ENCODE data around the gene SSR1.
A peak's percentile ranks its signal among the peaks of the same experiment; 100 is the strongest.

SSR1 gene

DNA sequence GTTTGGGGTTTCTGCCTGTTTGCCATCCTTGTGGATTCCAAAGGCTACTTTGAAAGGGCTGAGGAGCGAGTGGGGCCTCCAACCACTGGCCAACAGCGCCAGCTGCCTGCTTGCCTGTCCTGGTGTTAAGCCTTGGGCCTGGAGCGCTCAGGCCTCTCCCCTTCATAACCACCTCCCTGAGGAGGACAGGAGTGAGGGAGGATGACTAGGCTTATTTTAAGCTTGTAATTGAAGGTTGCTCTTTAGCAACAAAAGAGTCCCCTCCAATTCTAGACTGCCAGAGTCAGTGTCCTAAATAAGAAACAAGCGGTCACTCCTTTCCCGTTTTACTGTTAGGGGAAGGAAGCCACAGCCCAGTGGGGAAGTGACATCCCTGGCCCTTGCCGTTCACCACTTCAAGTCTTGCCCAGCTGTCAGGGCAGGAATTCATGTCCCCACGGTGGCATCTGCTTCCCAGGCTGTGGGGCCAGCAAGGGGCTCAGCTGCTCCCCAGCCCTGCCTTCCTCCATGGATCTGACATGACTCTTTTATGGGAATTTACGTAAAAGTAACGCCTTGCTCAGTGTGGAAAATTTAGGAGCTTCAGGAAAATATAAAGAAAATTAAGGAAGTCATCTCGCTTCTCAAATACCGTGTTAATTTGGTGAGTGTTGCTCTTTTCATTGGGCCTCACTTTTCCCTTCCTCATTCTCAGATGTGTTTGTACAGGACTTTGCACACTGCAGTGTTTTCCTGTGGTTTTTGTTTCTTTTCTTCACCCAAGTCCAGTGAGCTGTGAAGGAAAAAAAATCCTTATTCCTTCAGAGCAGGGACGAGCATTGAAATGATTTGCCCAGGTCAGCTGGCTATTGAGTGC lies 57.8 kb downstream of the SSR1 start:
- DNase-seq, result no peak

DNA sequence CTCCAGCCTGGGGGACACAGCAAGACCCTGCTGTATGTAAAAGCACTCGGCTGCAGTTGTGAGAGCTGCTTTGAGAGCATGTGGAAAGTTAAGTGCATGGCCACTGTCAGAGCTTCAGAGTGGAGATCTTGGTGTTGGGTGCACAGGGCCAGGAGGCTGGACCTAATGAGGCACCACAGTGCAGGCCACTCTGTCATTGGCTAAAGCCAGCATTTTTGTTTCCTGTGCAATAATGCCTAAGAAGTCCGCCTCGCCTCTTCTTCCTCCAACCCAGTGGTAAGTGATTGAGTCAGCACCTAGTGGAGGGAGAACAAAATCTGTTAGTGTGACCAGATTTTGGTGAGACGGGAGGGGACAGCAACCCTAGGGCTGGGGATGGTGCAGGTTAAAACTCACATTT lies 60.6 kb downstream of the SSR1 start:
- DNase-seq, result no peak

DNA sequence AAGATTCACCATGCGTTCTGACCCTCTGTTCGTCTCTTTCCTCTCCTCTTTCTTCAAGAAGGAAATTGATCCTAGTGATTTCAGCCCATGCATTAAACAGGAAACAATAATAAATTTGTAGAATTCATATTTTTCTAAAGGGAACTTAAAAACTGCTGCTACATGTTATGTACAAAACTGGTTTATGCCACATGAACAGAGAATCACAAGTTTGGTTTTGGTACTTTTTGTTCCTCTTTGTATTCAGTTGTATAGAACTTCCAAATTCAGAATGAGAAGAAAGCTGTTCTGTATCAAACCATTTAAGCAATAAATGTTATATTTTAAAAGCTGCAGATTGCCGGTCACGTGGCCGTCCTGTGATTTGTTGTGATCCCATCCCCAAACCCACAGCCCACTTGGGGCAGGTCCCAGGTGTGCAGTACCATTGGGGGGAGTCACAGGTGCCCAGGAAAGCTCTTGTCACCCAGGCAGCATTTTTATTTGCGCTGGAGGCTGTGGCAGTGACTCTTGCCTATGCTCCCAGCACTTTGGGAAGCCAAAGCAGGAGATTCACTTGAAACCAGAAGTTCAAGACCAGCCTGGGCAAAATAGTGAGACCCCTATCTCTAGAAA lies 61.2 kb downstream of the SSR1 start:
- no peak for DNase-seq

DNA sequence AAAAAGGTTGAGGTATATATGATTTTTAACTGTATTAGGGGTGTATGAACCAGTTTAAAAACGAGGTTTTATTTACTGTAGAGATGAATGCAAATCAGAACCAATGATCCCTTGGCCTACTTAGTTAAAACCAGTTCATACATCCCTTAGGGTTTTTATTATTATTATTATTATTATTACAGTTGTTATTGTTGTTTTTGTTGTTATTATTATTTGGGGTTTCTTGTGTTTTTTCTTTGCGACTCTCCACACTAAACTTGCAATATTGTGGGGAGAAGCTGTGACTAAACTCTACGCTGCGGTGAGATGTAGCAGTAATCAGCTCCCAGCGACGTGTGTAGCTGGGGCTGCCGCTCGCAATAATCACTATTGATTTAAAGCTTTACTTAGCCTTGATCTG lies 62.2 kb downstream of the SSR1 start:
- no peak for DNase-seq

- no peak for DNase-seq
Measured at GRCh38 chr6:7249946-7250643, 62.9 kb downstream of the SSR1 start.

DNA sequence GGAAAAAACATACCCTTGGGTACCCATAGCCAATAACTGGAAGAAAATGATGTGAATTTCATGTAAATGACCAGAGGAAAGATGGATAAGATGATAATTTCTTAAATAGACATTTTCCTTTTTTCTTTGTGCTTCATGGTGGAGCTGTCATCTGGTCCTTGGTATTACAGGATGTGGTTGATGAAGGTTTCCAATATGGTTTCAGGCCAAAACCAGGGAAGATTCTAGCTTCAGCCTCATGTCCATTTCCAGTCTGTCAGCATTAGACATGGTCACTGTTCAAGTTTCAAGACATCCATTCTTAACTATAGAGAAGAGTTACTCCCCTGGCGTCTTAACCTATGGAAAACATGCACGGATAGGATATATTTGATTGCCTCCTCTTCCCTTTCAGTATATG lies 63.6 kb downstream of the SSR1 start:
- DNase-seq, result no peak

DNA sequence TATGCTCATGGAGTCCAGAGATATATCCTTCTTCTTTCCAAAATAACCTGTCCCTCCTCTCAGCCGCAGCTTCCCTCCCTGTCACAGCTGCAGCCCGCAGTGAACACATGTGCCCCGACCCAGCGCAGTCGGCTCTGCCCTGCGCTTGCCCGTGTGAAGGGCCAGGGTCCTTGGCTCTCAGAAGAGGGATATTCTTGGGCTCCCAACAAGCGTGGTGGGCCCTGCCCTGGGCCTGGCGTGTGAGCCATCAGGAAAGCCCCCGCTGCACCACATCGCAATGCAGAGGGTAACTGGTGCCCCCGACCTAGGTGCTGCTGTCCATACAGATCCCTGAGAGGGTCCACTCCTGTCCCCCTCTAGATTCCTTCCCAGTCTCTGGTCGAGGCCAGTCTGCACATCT lies 65.2 kb downstream of the SSR1 start:
- DNase-seq, result no peak

- DNase-seq, result no peak
Measured at GRCh38 chr6:7247179-7247456, 65.9 kb downstream of the SSR1 start.

- no peak for DNase-seq
Measured at GRCh38 chr6:7246401-7247178, 66.4 kb downstream of the SSR1 start.

- DNase-seq, result no peak
Measured at GRCh38 chr6:7245668-7246393, 67.2 kb downstream of the SSR1 start.

- peak; percentile 53 for DNase-seq
Measured at GRCh38 chr6:7243179-7243981, 69.6 kb downstream of the SSR1 start.

- DNase-seq, result no peak
Measured at GRCh38 chr6:7242835-7243178, 70.2 kb downstream of the SSR1 start.

DNA sequence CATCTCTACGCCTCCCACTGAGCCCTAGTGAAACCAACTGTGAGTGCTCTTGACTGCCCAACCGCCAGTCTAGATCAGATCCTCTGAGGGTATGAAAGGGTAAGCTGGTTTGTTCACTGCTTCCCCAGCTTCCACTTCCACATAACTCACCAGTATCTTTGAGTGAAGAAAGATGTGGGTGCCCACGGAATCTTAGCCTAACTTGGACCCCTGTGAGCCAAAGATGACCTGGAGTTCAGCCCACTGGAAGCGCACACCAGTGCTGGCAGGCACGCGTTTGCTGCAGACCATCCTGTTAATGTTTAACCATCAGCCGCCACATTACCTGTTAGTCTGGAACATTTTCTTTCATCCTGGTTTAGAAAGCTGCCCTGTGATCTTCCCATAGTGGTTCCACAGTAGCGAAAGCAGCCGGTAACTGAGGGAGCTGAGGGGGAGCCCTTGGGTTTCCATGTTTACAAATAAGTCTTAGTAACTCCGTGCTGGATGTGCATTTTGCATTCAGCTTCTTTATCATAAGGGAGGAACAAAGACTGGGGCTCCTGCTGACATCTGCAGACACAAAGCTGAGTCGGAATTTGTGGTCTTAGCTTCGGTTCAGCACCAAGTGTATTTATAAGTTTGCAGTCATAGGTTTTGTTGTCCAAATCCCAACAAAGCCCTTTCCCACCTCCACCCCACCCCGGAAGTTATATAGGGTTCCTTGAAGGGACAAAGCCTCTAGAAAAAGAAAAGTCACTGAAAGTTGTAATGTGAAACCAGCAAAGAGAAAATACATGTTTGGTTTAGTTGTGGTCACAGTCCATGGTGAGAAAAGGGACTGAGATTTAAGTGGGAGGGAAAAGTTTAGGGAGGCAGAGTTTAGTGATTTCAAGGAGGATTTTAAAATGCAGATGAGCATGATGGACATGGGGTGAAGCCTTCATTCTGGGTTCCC lies 71.0 kb downstream of the SSR1 start:
- no peak for DNase-seq

DNA sequence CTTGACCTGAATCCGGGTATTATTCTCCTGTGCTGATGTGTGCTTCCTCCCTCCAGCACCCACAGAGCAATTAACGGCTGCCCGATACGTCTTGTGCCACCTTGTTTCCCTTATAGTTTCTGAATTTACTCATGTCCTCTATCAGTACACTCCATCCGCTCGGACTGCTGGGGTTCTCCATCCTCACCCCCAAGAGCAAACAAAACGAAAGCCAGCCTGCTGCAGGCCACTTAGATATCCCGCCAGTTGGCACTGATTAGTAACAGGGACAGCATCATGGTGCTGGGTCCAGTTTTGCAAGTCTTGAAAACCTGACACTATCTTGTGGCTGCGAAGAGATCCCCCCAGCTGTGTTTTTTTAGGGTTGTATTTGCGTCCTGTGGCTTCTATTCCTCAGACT lies 71.8 kb downstream of the SSR1 start:
- no peak for DNase-seq

- no peak for DNase-seq
Measured at GRCh38 chr6:7240351-7240750, 72.6 kb downstream of the SSR1 start.

DNA sequence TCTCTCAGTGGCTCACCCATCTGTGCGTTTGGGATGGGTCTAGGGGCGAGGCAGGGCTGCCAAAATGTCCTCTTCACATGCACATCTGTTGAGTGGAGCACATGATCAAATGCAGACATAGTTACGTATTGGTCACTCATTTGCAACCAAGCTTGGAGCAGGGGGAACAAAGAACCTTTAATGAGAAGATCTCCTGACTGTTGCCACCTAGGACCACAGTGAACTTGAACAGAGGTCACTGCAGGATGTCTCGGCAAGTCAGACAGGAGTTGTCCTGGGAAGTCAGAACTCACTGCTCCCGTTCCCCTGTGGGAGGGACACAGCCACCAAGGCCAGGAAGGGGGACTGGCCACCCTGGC lies 73.4 kb downstream of the SSR1 start:
- DNase-seq, result no peak

- DNase-seq, result peak; percentile 35
Measured at GRCh38 chr6:7238900-7239589, 74.0 kb downstream of the SSR1 start.

GRCh38 chr6:7238526-7238899 lies 74.5 kb downstream of the SSR1 start:
- no peak for DNase-seq

DNA sequence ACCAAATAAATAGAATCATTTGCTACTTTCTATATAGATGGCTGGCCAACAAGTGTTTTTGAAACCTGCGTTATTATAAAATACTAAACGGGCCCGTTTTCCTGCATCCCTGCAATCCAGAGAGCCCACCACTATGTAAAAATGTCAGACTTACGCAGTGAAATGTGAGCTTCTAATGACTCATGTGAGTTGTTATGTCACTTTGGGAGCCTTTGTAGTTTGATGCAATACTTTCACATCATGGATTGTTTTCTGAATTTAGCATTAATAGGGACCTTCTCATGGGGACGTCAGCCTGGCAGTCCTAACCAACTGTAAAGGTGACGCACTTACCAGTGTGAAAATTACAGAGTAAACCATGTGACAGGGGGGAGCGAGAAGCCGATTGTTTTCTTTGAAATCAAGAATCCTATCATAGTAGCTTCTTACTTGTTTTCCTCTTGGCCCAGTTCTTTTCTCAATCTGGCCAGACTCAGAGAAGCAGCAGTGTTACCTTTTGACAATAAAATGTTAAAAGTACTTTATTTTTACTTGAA lies 75.3 kb downstream of the SSR1 start:
- no peak for DNase-seq

Data from central memory CD4-positive, alpha-beta T cell (primary cell).